HFF-Myc (cell line): ENCODE results near the gene SPTLC3.

Source experiments
- DNase-seq: peaks from one replicate; pipeline ENCODE4 v3.0.0-alpha.2; 2011; ENCODE audit warnings: low read depth; ENCODE audit errors: extremely low read depth
- H3K4me3 ChIP-seq: replicated peaks from 2 replicates; pipeline ENCODE4 v1.5.1; 2011; ENCODE audit warnings: low read depth, mild to moderate bottlenecking, control low read depth, low read length
- CTCF ChIP-seq: IDR thresholded peaks from 2 replicates; pipeline ENCODE4 v1.5.1; 2012; ENCODE audit warnings: mild to moderate bottlenecking, low read depth, low read length, control low read depth; ENCODE audit errors: missing control alignments

The SPTLC3 gene

GRCh38 chr20:13147971-13148370, 139.2 kb downstream of the SPTLC3 start:
- no peak for DNase-seq
- TF ChIP-seq CTCF, result no peak
- H3K4me3 ChIP-seq, result no peak overlapping the region

DNA sequence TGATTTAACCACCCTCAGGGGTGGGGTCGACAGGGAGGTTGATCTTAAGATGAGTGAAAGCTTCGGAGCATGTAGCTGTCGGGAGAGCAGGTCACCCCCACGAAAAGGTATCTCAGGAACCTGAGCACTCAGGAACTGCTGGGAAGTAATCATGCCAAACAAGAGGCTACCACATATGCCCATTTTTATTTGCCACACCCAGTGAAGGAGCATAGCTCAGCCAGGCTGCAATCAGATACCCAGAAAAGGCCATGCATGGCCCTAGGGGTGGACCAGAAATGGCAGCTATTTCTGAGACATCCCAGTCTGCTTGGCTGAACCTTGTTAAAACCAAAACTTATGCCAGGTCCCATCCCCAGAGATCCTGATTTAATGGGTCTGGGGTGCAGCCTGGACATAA, 139.6 kb downstream of the SPTLC3 start:
- DNase-seq, result no peak
- no peak for TF ChIP-seq CTCF
- H3K4me3 ChIP-seq, result no peak overlapping the region

DNA sequence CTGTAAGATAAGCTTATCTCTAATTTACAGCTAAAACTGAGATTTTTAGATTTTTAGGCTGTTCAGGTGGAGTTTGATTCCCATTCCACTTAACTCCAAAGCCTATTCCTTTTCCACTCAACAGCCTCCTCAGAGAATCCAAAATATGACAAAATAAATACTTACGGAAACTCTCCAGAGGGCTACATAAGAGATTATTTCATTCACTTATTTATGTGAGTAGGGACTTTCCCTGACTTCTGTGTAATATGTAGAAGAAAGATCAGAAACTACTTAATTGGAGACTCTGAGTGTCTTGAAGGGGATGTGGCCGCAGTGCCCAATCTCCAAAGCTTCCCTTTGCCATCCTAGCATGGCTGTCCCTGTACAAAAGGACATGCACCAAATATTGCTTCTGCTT, 140.2 kb downstream of the SPTLC3 start:
- TF ChIP-seq CTCF, result no peak
- no peak overlapping the region for H3K4me3 ChIP-seq
- DNase-seq, result no peak

DNA sequence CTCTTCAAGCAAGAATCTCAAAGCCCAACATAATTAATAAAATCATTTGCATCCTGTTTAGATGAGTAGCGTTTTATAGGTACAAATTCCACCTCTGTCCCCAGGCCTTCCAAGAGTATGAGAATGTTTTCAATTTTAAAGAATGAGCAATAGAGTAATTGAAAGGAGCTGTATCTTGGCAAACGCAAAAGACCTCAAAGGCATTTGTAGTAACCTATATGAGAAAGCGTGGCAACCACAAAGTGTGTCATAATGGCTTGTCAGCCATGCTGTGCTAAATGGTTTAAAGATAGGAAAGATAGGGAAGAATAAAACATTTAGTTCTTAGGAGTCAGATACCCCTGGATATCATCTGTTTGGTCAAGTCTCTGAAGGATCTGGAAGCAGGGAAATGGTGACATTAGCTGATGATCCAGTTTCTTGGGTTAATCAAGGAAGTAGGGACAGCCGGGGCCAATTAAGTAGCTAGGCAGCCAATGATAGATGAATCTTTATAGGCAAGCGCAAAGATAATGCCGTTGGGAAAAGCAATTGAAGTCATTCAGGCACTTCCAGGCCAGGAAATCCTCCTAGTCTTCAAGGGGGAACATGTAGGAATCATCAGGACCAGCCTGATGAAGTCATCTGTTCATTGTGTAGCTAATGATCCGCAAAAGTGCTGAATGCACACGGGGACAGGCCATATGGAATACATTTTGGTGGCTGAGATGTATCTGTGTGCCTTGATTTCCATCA, 140.8 kb downstream of the SPTLC3 start:
- peak; percentile 16 for DNase-seq
- no peak for TF ChIP-seq CTCF

DNA sequence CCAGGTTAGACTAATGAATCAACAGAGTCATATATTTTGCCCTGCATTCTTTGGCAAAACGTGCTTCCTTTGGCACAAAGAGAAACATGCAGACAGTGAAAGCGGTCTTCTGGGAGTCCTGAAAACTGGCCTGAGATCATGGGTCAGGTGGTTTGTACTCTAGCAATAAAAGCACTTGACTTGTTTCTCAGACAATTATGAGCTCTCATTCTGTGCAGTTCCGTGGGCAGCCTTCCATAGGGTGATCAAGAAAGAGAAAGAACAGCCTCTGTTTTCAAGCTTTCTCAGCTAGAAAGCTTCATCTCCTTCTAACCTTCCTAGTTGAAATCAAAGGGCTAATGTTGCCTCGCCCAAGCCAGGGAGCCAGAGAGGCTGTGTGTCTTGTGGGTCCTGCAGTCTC, 149.6 kb downstream of the SPTLC3 start:
- no peak overlapping the region for H3K4me3 ChIP-seq
- no peak for DNase-seq
- TF ChIP-seq CTCF, result no peak

More for the DNA sequence above, 140.8 kb downstream of the SPTLC3 start:
- H3K4me3 ChIP-seq, result no peak overlapping the region

DNA sequence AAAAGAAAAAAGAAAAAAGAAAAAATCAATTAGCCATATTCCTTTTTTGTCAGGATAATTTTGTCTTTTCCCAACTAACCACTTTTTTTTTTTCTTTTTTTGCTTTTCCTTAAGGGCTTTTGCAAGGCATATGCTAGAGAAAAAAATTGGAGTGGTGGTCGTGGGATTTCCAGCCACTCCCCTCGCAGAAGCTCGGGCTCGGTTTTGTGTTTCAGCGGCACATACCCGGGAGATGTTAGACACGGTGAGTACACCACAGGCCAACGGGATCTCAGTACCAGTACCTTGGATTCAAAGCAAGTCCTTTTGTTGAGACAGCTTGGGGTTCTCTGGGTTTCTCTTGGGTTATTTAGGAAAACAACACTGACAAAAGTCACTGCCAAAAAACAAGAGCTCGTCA, 151.1 kb downstream of the SPTLC3 start:
- DNase-seq, result no peak
- no peak for TF ChIP-seq CTCF
- H3K4me3 ChIP-seq, result no peak overlapping the region

GRCh38 chr20:13165203-13165602, 156.4 kb downstream of the SPTLC3 start:
- no peak for TF ChIP-seq CTCF
- no peak overlapping the region for H3K4me3 ChIP-seq
- no peak for DNase-seq
